ENCODE data around the gene POLR3A.

Gene POLR3A

GRCh38 chr10:77943121-77943901 is 86.0 kb downstream of the POLR3A start:
- peak; percentile 80 for DNase-seq (ENCODE audit: low read depth)

GRCh38 chr10:77941790-77942189 is 87.5 kb downstream of the POLR3A start:
- no peak for DNase-seq (ENCODE audit: low read depth)

- DNase-seq (ENCODE audit: low read depth), result no peak
These were observed 88.7 kb downstream of the POLR3A start for GRCh38 chr10:77940627-77941026.

- no peak for DNase-seq (ENCODE audit: low read depth)
These were observed 89.1 kb downstream of the POLR3A start for GRCh38 chr10:77940225-77940624.

- DNase-seq (ENCODE audit: low read depth), result no peak
These were observed 89.7 kb downstream of the POLR3A start for GRCh38 chr10:77939561-77940001.

GRCh38 chr10:77936697-77937567 is 92.4 kb downstream of the POLR3A start:
- DNase-seq (ENCODE audit: low read depth), result no peak

GRCh38 chr10:77932016-77932715 is 97.1 kb downstream of the POLR3A start:
- DNase-seq (ENCODE audit: low read depth), result no peak

GRCh38 chr10:77927402-77928246 is 101.7 kb downstream of the POLR3A start:
- peak; percentile 27 for DNase-seq (ENCODE audit: low read depth)

GRCh38 chr10:77926566-77927401 is 102.5 kb downstream of the POLR3A start, which contains the start of gene DLG5:
DLG5 (minus strand) TSS chr10:77926755; CDS start chr10:77926520, 235 bp downstream.
- peak; percentile 70 for DNase-seq (ENCODE audit: low read depth)

- peak; percentile 54 for DNase-seq (ENCODE audit: low read depth)
These were observed 103.3 kb downstream of the POLR3A start for GRCh38 chr10:77925795-77926565.

GRCh38 chr10:77925410-77925794 is 103.9 kb downstream of the POLR3A start:
- peak; percentile 70 for DNase-seq (ENCODE audit: low read depth)

- no peak for DNase-seq (ENCODE audit: low read depth)
These were observed 106.6 kb downstream of the POLR3A start for GRCh38 chr10:77922566-77923179.

GRCh38 chr10:77922055-77922454 is 107.3 kb downstream of the POLR3A start:
- DNase-seq (ENCODE audit: low read depth), result no peak

- DNase-seq (ENCODE audit: low read depth), result no peak
These were observed 107.9 kb downstream of the POLR3A start for GRCh38 chr10:77921395-77921794.

- DNase-seq (ENCODE audit: low read depth), result no peak
These were observed 108.8 kb downstream of the POLR3A start for GRCh38 chr10:77920495-77920894.

GRCh38 chr10:77919713-77920108 is 109.6 kb downstream of the POLR3A start:
- peak; percentile 86 for DNase-seq (ENCODE audit: low read depth)
